ENCODE results near the gene MRGPRE.

MRGPRE gene

GRCh38 chr11:3198815-3199214, 33.4 kb downstream of the MRGPRE start:
- Mint-ChIP-seq H3K4me3 (no peak overlapping the region), H3K9me3 (no peaks in the 10 kb centered on the region), H3K27ac (no peak overlapping the region), H3K27me3 (peaks cover 16% of the 10 kb centered on the region), H3K36me3 (ENCODE audit: low read depth) (no peaks in the 10 kb centered on the region), H3K4me1 (peaks cover 3% of the 10 kb centered on the region)
- ATAC-seq (no peak), DNase-seq (no peak)

DNA sequence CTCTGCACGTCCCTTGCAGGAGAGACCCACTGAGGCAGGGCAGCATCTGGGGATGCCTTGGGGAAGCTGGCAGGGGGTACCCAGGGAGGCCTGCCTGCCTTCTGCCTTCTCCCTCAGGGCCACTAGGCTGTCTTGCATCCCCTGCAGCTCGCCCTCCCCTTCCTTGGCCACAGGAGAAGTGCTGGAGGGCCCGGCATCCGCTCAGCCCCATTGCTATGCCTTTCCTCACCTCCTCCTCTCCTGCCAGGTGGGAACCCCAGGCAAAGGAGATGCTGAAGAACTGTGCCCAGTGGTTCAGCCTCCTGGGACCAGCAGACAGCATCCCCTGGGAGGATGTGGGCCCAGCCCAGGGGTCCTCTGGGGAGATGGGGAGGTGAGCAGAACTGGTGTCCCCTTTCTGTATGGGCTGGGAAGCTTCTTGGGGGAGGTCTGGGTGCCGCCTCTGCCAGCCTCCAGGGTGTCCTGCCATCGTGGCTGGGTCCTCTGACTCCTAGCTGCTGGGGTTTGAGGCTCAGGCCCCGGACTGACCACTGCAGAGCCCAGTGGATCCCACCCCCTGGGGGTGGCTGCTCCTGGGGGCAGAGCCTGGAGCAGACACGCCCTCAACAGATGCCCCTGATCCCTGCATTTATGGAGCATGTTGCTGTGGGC, 34.2 kb downstream of the MRGPRE start:
- Mint-ChIP-seq H3K27ac (no peak overlapping the region), H3K36me3 (ENCODE audit: low read depth) (no peaks in the 10 kb centered on the region), H3K27me3 (peaks cover 14% of the 10 kb centered on the region), H3K9me3 (no peaks in the 10 kb centered on the region), H3K4me1 (peaks cover 3% of the 10 kb centered on the region), H3K4me3 (no peak overlapping the region)
- DNase-seq (no peak), ATAC-seq (no peak)

GRCh38 chr11:3197044-3197695, 35.0 kb downstream of the MRGPRE start:
- no peaks in the 10 kb centered on the region for H3K36me3 Mint-ChIP-seq (ENCODE audit: low read depth)
- no peak for ATAC-seq
- no peaks in the 10 kb centered on the region for H3K4me1 Mint-ChIP-seq
- peaks cover 8% of the 10 kb centered on the region for H3K27me3 Mint-ChIP-seq
- no peak overlapping the region for H3K27ac Mint-ChIP-seq
- no peak for DNase-seq
- no peaks in the 10 kb centered on the region for H3K9me3 Mint-ChIP-seq
- no peak overlapping the region for H3K4me3 Mint-ChIP-seq

DNA sequence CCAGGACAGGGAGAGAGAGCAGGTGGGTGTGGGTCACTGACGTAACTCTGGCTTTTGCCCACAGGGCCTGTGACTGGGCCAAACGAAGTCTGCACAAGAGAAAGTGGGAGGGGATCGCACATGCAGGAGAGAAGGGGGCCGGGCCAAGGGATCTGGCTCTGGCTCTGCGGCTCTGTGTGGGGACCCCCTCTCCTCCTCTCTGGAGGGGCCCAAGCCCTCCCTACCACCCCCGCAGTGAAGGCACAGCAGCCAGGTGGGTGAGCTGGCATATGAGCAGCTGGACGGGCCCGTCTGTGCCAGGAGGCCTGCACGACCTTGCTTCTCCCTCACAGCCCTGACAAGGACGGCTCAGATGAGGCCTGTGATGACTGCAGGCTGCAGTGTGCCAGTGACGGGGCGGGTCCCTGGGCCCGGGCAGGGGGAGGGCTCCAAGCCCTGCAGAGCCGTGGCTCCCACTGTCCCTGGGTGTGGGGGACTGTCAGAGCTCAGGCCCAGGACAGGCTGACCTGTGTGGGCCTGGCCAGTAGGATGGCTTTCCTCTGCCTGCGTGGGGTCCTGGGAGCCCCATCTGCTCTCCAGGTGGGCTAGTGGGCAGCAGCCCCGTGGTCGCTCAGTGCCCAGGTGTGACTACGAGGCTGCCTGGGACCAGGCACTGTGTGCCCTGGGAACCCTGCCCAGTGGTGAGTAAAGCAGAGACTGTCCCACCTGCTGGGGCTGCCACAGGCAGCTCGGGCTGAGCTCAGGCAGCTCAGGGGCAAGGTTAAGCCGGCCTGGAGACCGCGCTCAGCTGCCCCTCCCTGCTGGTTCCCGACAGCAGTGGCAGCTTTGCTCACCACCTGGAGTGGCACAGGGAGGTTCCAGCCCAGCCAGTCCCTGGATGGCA, 35.8 kb downstream of the MRGPRE start:
- H3K36me3 Mint-ChIP-seq (ENCODE audit: low read depth): no peaks in the 10 kb centered on the region
- H3K4me1 Mint-ChIP-seq: no peaks in the 10 kb centered on the region
- DNase-seq: no peak
- no peaks in the 10 kb centered on the region for H3K9me3 Mint-ChIP-seq
- no peak overlapping the region for H3K27ac Mint-ChIP-seq
- no peak for ATAC-seq
- H3K4me3 Mint-ChIP-seq: no peak overlapping the region
- H3K27me3 Mint-ChIP-seq: peaks cover 5% of the 10 kb centered on the region

- H3K36me3 Mint-ChIP-seq (ENCODE audit: low read depth): no peaks in the 10 kb centered on the region
- H3K4me1 Mint-ChIP-seq: no peaks in the 10 kb centered on the region
- H3K9me3 Mint-ChIP-seq: no peaks in the 10 kb centered on the region
- DNase-seq (no peak), ATAC-seq (no peak)
- peaks cover 5% of the 10 kb centered on the region for H3K27me3 Mint-ChIP-seq
- H3K4me3 Mint-ChIP-seq: no peak overlapping the region
- no peak overlapping the region for H3K27ac Mint-ChIP-seq
Measured at GRCh38 chr11:3195251-3196160, 36.7 kb downstream of the MRGPRE start.

GRCh38 chr11:3194016-3194816, 38.0 kb downstream of the MRGPRE start:
- H3K36me3 Mint-ChIP-seq (ENCODE audit: low read depth): no peaks in the 10 kb centered on the region
- no peak for DNase-seq
- ATAC-seq: no peak
- peaks cover 4% of the 10 kb centered on the region for H3K27me3 Mint-ChIP-seq
- no peaks in the 10 kb centered on the region for H3K4me1 Mint-ChIP-seq
- no peaks in the 10 kb centered on the region for H3K9me3 Mint-ChIP-seq
- H3K27ac Mint-ChIP-seq: no peak overlapping the region
- no peak overlapping the region for H3K4me3 Mint-ChIP-seq

DNA sequence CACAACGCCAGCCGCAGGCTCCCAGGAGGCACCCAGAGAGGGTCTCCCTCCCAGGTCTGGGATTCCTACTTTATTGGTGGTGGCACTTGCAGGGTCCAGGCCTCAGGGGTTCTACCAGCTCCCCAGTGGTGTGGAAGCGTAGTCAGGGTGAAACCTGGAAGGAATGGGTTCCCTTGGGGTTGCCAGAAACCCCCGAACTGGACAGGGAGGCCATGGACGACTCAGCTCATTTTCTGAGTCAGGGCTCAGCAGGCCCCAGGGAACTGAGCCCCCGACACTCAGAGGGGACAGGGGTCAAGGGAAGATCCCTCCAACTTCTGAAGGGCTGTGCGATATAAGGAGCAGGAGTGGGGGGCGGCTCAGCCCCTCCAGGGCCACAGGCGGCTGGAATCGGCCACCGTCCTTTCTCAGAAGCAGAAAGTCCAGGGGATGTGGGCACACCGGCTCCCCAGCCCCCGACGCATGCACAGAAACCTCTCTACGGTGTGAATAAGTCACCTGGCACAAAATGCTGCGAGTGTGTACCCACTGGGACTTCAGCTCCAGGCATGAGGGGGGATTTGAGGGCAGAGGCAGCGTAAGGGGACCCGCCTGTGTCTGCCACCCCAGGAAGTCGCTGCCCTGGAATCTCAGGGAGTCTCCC, 38.7 kb downstream of the MRGPRE start:
- Mint-ChIP-seq H3K27ac (no peak overlapping the region), H3K27me3 (peaks cover 2% of the 10 kb centered on the region)

GRCh38 chr11:3192511-3193372, 39.5 kb downstream of the MRGPRE start:
- Mint-ChIP-seq H3K27me3 (no peaks in the 10 kb centered on the region), H3K9me3 (no peaks in the 10 kb centered on the region), H3K4me1 (no peaks in the 10 kb centered on the region), H3K27ac (no peak overlapping the region), H3K4me3 (no peak overlapping the region), H3K36me3 (ENCODE audit: low read depth) (no peaks in the 10 kb centered on the region)
- ATAC-seq: no peak
- DNase-seq: no peak

More for the DNA sequence above, 38.7 kb downstream of the MRGPRE start:
- ATAC-seq (no peak), DNase-seq (no peak)
- no peaks in the 10 kb centered on the region for H3K36me3 Mint-ChIP-seq (ENCODE audit: low read depth)
- no peaks in the 10 kb centered on the region for H3K4me1 Mint-ChIP-seq
- H3K4me3 Mint-ChIP-seq: no peak overlapping the region
- H3K9me3 Mint-ChIP-seq: no peaks in the 10 kb centered on the region

- no peaks in the 10 kb centered on the region for H3K27me3 Mint-ChIP-seq
- DNase-seq: no peak
- H3K4me1 Mint-ChIP-seq: no peaks in the 10 kb centered on the region
- H3K9me3 Mint-ChIP-seq: no peaks in the 10 kb centered on the region
- H3K27ac Mint-ChIP-seq: no peak overlapping the region
- no peak overlapping the region for H3K4me3 Mint-ChIP-seq
- ATAC-seq: no peak
- H3K36me3 Mint-ChIP-seq (ENCODE audit: low read depth): no peaks in the 10 kb centered on the region
Measured at GRCh38 chr11:3191586-3192324, 40.5 kb downstream of the MRGPRE start.

GRCh38 chr11:3190600-3190999, 41.6 kb downstream of the MRGPRE start:
- DNase-seq: no peak
- Mint-ChIP-seq H3K4me3 (no peak overlapping the region), H3K27me3 (no peaks in the 10 kb centered on the region), H3K27ac (no peak overlapping the region), H3K9me3 (no peaks in the 10 kb centered on the region), H3K36me3 (ENCODE audit: low read depth) (no peaks in the 10 kb centered on the region), H3K4me1 (no peaks in the 10 kb centered on the region)
- ATAC-seq: no peak

DNA sequence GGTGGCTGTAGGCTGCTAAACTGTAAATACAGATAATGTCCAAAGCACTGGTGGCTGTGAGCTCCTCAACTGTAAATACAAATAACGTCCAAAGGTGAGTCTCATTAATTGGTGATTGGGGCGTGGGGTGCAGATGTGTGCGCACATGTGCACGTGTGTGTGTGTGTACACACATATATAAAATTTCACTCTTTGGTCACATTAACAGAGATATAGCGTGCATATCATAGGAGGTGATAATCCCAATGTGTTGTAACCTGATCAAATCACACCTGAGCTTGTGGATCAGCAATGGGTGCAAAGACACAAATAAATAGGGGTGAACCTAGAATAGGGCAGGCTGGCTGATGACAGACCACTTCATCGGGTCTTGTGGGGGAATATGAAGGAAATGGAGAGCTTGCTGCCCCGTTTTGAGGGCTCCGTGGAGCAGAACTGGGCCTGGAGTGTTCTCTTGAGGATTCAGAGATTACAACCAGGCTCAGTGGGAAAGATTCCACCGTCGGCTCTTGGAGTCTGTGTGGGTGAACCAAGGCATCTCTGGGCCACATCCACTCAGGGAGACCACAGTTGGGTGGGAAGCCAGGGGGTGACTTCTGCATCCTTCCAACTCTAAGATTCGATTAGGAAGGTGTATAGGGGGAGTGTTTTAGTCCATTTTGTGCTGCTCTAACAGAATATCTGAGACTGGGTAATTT, 42.2 kb downstream of the MRGPRE start:
- Mint-ChIP-seq H3K4me1 (no peaks in the 10 kb centered on the region), H3K9me3 (no peaks in the 10 kb centered on the region), H3K27ac (no peak overlapping the region), H3K36me3 (ENCODE audit: low read depth) (no peaks in the 10 kb centered on the region), H3K27me3 (no peaks in the 10 kb centered on the region), H3K4me3 (no peak overlapping the region)
- no peak for DNase-seq
- ATAC-seq: no peak

All from activated naive CD8-positive, alpha-beta T cell treated with anti-CD3 and anti-CD28 coated beads, Interleukin-2, amount 50 U/mL, for 24 hours (primary cell).